GM21381 (cell line): ENCODE results near the gene IL27RA.
"Not testable (repeated sequence)": the region's sequence is repeated elsewhere in the genome, so short reads cannot be mapped to it uniquely, and the experiment has no call there.

Experiments used
- ATAC-seq: cut with Tn5 transposase; IDR thresholded peaks from one replicate; pipeline ENCODE4 v1.9.1; 2021; ENCODE audit warnings: mild to moderate bottlenecking, moderate library complexity; ENCODE audit not compliant: unreplicated experiment

IL27RA gene

GRCh38 chr19:14027856-14028450 is 3.6 kb upstream of the IL27RA start, which contains the start of gene RLN3:
TSS of gene RLN3 (plus strand) at chr19:14028148. CDS start at chr19:14028205, 57 bp downstream.
- no peak for ATAC-seq

- no peak for ATAC-seq
Observed at GRCh38 chr19:14028901-14029300, 2.7 kb upstream of the IL27RA start.

GRCh38 chr19:14030997-14031718 is 404 bp upstream of the IL27RA start:
- ATAC-seq: no peak

- no peak for ATAC-seq
Observed at GRCh38 chr19:14033946-14034345, 2.4 kb downstream of the IL27RA start.

- ATAC-seq: not testable (repeated sequence)
Observed at GRCh38 chr19:14035159-14035558, 3.6 kb downstream of the IL27RA start.

- ATAC-seq: no peak
Observed at GRCh38 chr19:14035706-14036105, 4.1 kb downstream of the IL27RA start.

GRCh38 chr19:14039181-14039580 is 7.6 kb downstream of the IL27RA start:
- ATAC-seq: no peak

GRCh38 chr19:14042659-14043608 is 11.4 kb downstream of the IL27RA start:
- not testable (repeated sequence) for ATAC-seq

GRCh38 chr19:14047866-14048265 is 16.3 kb downstream of the IL27RA start:
- ATAC-seq: not testable (repeated sequence)

GRCh38 chr19:14048443-14049153 is 17.0 kb downstream of the IL27RA start:
- no peak for ATAC-seq

GRCh38 chr19:14050512-14050911 is 18.9 kb downstream of the IL27RA start:
- no peak for ATAC-seq

- ATAC-seq: not testable (repeated sequence)
Observed at GRCh38 chr19:14050961-14051360, 19.4 kb downstream of the IL27RA start.

GRCh38 chr19:14051980-14052379 is 20.4 kb downstream of the IL27RA start:
- ATAC-seq: no peak

- ATAC-seq: no peak
Observed at GRCh38 chr19:14052470-14052869, 20.9 kb downstream of the IL27RA start.

- no peak for ATAC-seq
Observed at GRCh38 chr19:14053032-14053431, 21.5 kb downstream of the IL27RA start.

- no peak for ATAC-seq
Observed at GRCh38 chr19:14053500-14053899, 21.9 kb downstream of the IL27RA start.

GRCh38 chr19:14054099-14054498 is 22.5 kb downstream of the IL27RA start:
- ATAC-seq: no peak

GRCh38 chr19:14054721-14055120 is 23.2 kb downstream of the IL27RA start:
- no peak for ATAC-seq

- no peak for ATAC-seq
Observed at GRCh38 chr19:14055396-14055795, 23.8 kb downstream of the IL27RA start.

GRCh38 chr19:14056069-14056666 is 24.6 kb downstream of the IL27RA start:
- ATAC-seq: no peak
